Activated CD8-positive, alpha-beta memory T cell treated with anti-CD3 and anti-CD28 coated beads for 4 hours (primary cell): ENCODE measurements around the gene SLC34A3.
A peak's percentile ranks its signal among the peaks of the same experiment; 100 is the strongest.

ENCODE experiments used
- DNase-seq, 2 donors: peaks; one replicate each; pipeline ENCODE4 v3.0.0-alpha.2; 2020; ENCODE audit warnings: low read depth in 2 of 2

The SLC34A3 gene

GRCh38 chr9:137217276-137218211, 13.2 kb upstream of the SLC34A3 start:
- DNase-seq, result no peak

- no peak for DNase-seq
These were observed 12.4 kb upstream of the SLC34A3 start for GRCh38 chr9:137218212-137218753.

- no peak for DNase-seq
These were observed 11.9 kb upstream of the SLC34A3 start for GRCh38 chr9:137218754-137219271.

- no peak for DNase-seq
These were observed 10.9 kb upstream of the SLC34A3 start for GRCh38 chr9:137219757-137220316.

- DNase-seq, result no peak
These were observed 10.2 kb upstream of the SLC34A3 start for GRCh38 chr9:137220317-137221094.

- no peak for DNase-seq
These were observed 9.6 kb upstream of the SLC34A3 start for GRCh38 chr9:137221095-137221505.

GRCh38 chr9:137221506-137222111, 9.1 kb upstream of the SLC34A3 start:
- no peak for DNase-seq

- no peak for DNase-seq
These were observed 8.3 kb upstream of the SLC34A3 start, which contains the start of gene RNF208 for GRCh38 chr9:137222190-137223077. Gene RNF208, minus strand, starts transcription at chr9:137222240. Its CDS starts 1,028 bp downstream, at chr9:137221212.

- peak; percentile 97 for DNase-seq
These were observed 7.4 kb upstream of the SLC34A3 start for GRCh38 chr9:137223078-137223970.

- DNase-seq, result no peak
These were observed 5.6 kb upstream of the SLC34A3 start, which contains the start of gene CYSRT1 for GRCh38 chr9:137224830-137225694. Gene CYSRT1, plus strand, starts transcription at chr9:137225174. Its CDS starts 448 bp downstream, at chr9:137225622.

GRCh38 chr9:137225699-137226331, 4.9 kb upstream of the SLC34A3 start:
- no peak for DNase-seq

- DNase-seq, result no peak
These were observed 4.2 kb upstream of the SLC34A3 start for GRCh38 chr9:137226338-137227053.

- DNase-seq, result peak; percentile 64 to 69
These were observed 3.4 kb upstream of the SLC34A3 start, which contains the start of gene RNF224 for GRCh38 chr9:137227054-137227852. Gene RNF224, plus strand, starts transcription at chr9:137227502. Its CDS starts 834 bp downstream, at chr9:137228336.

GRCh38 chr9:137227853-137228505, 2.7 kb upstream of the SLC34A3 start:
- no peak for DNase-seq

- no peak for DNase-seq
These were observed 2.2 kb upstream of the SLC34A3 start for GRCh38 chr9:137228506-137228967.
